Fibroblast of skin of left quadriceps (primary cell): Measurements from ENCODE around the gene HHIPL1.

ENCODE experiments used
- DNase-seq, 2 experiments: peaks; one replicate each; pipeline ENCODE4 v3.0.0-alpha.2; 2013; ENCODE audit warnings: low read depth in 2 of 2

HHIPL1 gene

GRCh38 chr14:99689266-99690236, 44.6 kb downstream of the HHIPL1 start:
- no peak for DNase-seq

DNA sequence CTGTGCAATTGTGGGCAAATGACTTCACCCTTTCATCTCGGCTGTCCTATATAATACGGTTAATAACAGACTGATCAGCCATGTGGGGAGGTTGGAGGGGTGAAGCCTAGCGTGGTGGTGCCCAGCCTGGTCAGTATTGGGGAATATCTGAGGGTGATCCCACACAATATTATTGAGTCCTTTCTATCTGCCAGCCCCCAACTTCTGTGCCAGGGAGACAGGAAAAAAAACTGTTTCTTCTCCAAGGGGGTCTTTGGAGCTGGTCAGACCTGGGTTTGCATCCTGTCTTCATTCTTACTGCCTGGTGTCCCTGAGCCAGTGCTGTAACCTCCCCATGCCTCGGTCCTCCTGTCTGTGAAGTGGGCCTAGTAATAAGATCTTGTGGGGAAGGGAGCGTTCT, 45.7 kb downstream of the HHIPL1 start:
- no peak for DNase-seq

- DNase-seq, result no peak
Observed at GRCh38 chr14:99691111-99691885, 46.4 kb downstream of the HHIPL1 start.

- DNase-seq, result no peak
Observed at GRCh38 chr14:99693918-99694317, 49.0 kb downstream of the HHIPL1 start.

DNA sequence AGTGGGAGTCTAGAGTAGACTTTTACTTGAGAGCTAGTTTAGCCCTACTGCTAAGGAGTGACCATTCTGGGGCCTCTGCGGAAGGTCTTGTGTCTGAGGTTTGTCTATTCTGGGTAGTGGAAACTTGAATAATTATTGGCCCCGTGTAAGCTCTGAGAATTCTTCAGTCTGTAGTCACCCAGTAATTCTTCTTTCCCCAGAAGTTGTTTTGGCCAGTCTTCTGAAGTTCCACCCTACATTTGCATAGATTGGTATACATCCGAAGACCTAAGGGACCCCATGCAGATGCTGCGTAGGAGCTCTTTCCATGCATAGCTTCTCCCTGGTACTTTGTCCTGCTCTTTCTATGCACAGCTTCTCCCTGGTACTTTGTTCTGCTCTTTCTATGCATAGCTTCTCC, 52.0 kb downstream of the HHIPL1 start:
- no peak for DNase-seq

- no peak for DNase-seq
Observed at GRCh38 chr14:99698236-99698635, 53.3 kb downstream of the HHIPL1 start.

- no peak for DNase-seq
Observed at GRCh38 chr14:99698642-99699041, 53.7 kb downstream of the HHIPL1 start.

GRCh38 chr14:99699085-99699760, 54.3 kb downstream of the HHIPL1 start:
- no peak for DNase-seq

- no peak for DNase-seq
Observed at GRCh38 chr14:99699861-99700260, 54.9 kb downstream of the HHIPL1 start.

DNA sequence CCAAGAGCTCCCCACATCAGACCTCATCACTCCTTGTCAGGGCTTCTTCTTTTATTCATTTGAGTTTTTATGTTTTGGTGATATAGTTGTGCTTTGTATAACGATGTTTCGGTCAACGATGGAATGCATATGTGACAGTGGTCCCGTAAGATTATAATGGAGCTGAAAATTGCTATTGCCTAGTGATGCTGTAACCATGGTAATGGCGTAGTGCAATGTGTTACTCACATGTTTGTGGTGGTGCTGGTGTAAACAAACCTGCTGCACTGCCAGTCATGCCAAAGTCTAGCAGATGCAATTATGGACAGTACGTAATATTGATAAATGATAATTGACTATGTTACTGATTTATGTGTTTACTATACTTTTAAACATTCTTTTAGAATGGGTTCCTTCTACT, 55.5 kb downstream of the HHIPL1 start:
- DNase-seq, result no peak

- DNase-seq, result no peak
Observed at GRCh38 chr14:99701260-99701659, 56.3 kb downstream of the HHIPL1 start.

- no peak for DNase-seq
Observed at GRCh38 chr14:99702115-99702514, 57.2 kb downstream of the HHIPL1 start.

- no peak for DNase-seq
Observed at GRCh38 chr14:99703381-99703780, 58.5 kb downstream of the HHIPL1 start.

GRCh38 chr14:99704037-99704436, 59.1 kb downstream of the HHIPL1 start:
- no peak for DNase-seq

DNA sequence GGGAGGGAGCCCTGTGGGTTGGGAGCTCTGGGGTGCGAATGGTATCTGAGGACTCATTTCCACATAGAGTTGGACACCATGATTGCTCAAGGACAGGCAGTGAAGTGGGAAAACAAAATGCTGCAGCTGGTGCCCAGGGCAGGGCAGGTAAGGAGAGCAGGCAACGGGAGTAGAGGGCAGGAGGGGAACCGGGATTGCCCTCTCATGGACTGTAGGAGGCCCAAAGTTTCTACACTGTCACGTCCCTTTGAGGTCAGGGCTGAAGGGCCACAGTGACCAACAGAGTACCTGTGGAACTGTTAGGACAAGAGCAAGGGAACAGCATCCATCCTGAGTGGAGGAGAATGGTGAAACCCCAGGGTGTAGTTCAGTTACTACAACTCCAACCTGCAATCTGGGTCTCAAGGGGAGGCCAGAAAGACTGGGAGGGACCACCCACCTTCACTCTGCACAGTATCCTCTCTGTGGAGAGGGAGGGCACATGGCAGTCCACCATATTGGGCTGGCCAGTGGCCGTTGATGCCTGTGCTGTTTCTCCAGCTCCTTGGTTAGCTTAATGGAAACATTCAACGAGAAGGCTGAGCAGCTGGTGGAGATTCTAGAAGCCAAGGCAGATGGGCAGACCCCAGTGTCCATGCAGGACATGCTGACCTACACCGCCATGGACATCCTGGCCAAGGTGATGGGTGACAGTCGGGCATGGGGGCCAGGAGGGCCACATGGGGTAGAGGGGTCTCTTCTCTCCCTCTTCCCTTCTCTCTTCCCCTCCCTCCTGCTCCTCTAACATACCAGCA, 61.4 kb downstream of the HHIPL1 start:
- DNase-seq, result no peak

DNA sequence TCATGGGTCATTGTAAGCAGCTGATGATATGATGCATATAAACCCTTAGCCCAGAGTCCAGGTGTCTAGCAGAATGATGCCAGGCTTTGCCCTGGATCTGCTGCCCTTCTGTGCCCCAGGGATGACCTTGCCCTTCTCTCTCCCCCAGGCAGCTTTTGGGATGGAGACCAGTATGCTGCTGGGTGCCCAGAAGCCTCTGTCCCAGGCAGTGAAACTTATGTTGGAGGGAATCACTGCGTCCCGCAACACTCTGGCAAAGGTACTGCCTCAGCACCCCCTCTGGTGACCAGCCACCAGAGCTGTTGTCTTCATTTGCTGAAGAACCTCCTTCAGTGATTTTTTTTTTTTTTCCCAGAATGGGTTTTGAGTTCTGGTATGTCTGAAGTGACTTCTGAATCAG, 62.5 kb downstream of the HHIPL1 start:
- DNase-seq, result no peak

DNA sequence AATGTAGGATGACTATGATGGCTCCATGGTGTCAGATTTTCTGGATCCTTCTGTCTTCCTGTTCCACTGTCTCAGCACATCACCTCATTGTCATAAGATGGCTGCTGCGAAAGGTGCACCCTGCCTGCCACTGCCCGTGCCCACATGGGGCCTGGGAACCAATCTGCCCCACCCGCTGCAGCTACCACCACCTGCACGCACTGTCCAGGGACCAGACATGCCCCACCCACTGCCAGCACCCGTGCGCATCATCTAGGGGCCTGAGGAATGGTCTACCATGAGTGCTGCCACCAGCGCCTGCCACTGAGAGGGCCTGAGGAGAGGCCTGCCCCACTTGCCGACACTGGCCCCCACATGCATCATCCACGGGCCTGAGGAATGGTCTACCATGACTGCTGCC, 63.0 kb downstream of the HHIPL1 start:
- no peak for DNase-seq

DNA sequence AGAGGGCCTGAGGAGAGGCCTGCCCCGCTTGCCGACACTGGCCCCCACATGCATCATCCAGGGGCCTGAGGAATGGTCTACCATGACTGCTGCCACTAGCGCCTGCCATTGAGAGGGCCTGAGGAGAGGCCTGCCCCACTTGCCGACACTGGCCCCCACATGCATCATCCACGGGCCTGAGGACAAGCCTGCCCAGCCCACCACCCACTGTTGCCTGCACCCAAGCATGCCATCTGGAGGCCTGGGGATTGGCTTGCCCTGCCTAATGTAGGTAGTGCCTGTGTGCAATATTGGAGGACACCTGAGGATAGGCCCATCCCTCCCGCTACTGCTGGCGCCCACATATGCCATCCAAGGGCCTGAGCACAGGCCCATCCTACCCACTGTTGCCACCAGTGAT, 63.5 kb downstream of the HHIPL1 start:
- no peak for DNase-seq

DNA sequence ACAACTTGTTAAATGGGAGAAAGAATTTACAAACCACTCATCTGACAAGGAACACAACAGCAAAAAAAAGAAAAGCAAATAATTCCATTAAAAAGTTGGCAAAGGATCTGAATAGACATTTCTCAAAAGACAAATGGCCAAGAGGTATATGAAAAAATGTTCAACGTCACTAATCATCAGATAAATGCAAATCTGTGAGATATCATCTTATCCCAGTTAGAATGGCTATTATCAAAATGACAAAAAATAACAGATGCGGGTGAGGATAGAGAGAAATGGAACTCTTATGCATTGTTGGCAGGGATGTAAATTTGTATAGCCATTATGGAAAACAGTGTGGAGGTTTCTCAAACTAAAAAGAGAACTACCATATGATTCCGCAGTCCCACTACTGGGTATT, 69.0 kb downstream of the HHIPL1 start:
- DNase-seq, result no peak

DNA sequence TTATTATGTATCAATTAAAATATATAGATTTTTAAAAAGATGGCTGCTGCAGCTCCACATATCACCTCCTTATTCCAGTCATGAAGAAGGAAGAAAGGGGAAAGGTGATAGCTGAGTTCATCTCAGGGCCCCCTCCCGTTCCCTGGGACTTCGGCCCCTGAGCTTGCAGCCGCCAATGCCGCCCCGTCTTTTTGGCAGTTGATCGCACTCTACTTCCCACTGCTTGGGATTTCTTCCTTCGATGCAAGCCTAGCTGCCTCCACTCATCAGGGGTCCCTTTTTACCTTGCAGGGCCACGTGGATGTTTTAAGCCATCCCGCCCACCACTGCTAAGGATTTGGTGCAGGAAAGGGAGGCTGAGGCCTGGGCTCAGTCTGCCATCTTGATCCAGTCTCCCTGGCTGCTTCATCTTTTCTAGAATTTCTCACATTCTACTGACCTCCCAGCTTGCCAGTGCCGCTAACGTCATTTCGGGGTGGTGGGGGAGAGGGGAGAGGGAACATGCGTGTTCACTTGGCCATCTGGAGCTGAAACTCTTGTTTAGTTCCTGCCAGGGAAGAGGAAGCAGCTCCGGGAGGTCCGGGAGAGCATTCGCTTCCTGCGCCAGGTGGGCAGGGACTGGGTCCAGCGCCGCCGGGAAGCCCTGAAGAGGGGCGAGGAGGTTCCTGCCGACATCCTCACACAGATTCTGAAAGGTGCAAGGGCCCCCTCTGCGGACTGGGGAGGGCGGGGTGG, 70.5 kb downstream of the HHIPL1 start:
- DNase-seq, result no peak
